K562 (cell line): ENCODE data around the gene DIPK1A. TPM values are rescaled to one million over a fixed set of nuclear protein-coding genes. Genes with fewer than 3 reads are reported as not detected.

Source experiments
- ATAC-seq: fragments of 200-7000 bp; cut with Tn5 transposase; 3 replicates; pipeline ENCODE4 v1.9.1; 2020; ENCODE audit warnings: moderate library complexity
- BruUV-seq: library from RNA; stranded (reverse); fragments of 400-500 nt; replicated peaks from 2 replicates; lab custom pipeline; 2021; lab: Mats Ljungman, UMichigan
- CTCF ChIA-PET: fragments of 300-600 bp; formaldehyde crosslinking; extraction: SDS; loops from one replicate; lab custom pipeline; 2021; ENCODE audit warnings: low intra/inter-chr PET ratio; lab: Yijun Ruan, JAX
- POLR2A ChIA-PET: fragments of 300-600, 350-650 bp; sonication (Branson Sonifier 250); formaldehyde crosslinking; extraction: SDS; loops from one replicate; lab custom pipeline; 2021; ENCODE audit warnings: antibody characterized with exemption, inconsistent platforms; lab: Yijun Ruan, JAX
- DNase-seq, 4 experiments: peaks; one replicate each; pipeline versions ENCODE4 v3.0.0 to v3.0.0-alpha.2; 2011 to 2018; ENCODE audit warnings: low spot score in 3 of 4, mixed read lengths in 3 of 4; ENCODE audit errors: extremely low read depth in 1 of 4
- FAIRE-seq: peaks from 2 replicates; lab custom pipeline; 2011; peaks lifted over from hg19 to GRCh38; lab: Jason Lieb, UNC
- H2AFZ ChIP-seq: 2 replicates; pipeline ENCODE4 v1.6.0; 2011; ENCODE audit warnings: low read depth, low read length, control low read depth, inconsistent platforms
- H3K27ac ChIP-seq: fragments of 200-600 bp; 3 replicates; pipeline ENCODE4 v1.8.0; 2011; ENCODE audit warnings: low read depth, mild to moderate bottlenecking, control low read depth, inconsistent platforms, low read length, moderate library complexity, mixed read lengths; ENCODE audit errors: extremely low read depth
- H3K27me3 ChIP-seq, 2 experiments: fragments of 300-600 bp in 1 of 2; 2 replicates in 1 of 2; 3 replicates in 1 of 2; pipeline versions ENCODE4 v1.6.0 to v1.8.0; 2011; ENCODE audit warnings: inconsistent platforms in 2 of 2, low read length in 2 of 2, mild to moderate bottlenecking in 1 of 2, mixed read lengths in 1 of 2, moderate library complexity in 1 of 2; ENCODE audit not compliant: control insufficient read depth in 2 of 2, insufficient read depth in 2 of 2
- H3K36me3 ChIP-seq: fragments of 300-600 bp; 3 replicates; pipeline ENCODE4 v1.8.0; 2011; ENCODE audit warnings: mild to moderate bottlenecking, low read length, inconsistent platforms; ENCODE audit not compliant: control insufficient read depth, insufficient read depth
- H3K4me1 ChIP-seq, 2 experiments: fragments of 200-600 bp in 1 of 2; replicated peaks in 1 of 2; 2 replicates in 1 of 2; 3 replicates in 1 of 2; pipeline versions ENCODE4 v1.5.1 to v1.8.0; 2011; ENCODE audit warnings: inconsistent platforms in 2 of 2, low read length in 2 of 2, mild to moderate bottlenecking in 1 of 2, mixed read lengths in 1 of 2, moderate library complexity in 1 of 2; ENCODE audit not compliant: control insufficient read depth in 2 of 2, insufficient read depth in 2 of 2
- H3K4me2 ChIP-seq: 2 replicates; pipeline ENCODE4 v1.6.1; 2011; ENCODE audit warnings: low read length, control low read depth, inconsistent platforms, mixed read lengths; ENCODE audit not compliant: insufficient read depth
- H3K4me3 ChIP-seq: fragments of 200-600 bp; sonication (generic), shearing (Covaris generic); 2 replicates; pipeline ENCODE4 v1.5.1; 2016; ENCODE audit warnings: control low read depth, inconsistent platforms
- H3K79me2 ChIP-seq: fragments of 200-600 bp; 3 replicates; pipeline ENCODE4 v1.8.0; 2011; ENCODE audit warnings: low read length, inconsistent platforms; ENCODE audit not compliant: control insufficient read depth, insufficient read depth
- H3K9ac ChIP-seq, 2 experiments: 2 replicates each; pipeline versions ENCODE4 v1.6.0 to v1.6.1; 2011; ENCODE audit warnings: low read depth in 2 of 2, low read length in 2 of 2, control low read depth in 1 of 2, inconsistent platforms in 1 of 2, mild to moderate bottlenecking in 1 of 2, mixed read lengths in 1 of 2; ENCODE audit not compliant: insufficient read depth in 1 of 2
- H3K9me1 ChIP-seq: one replicate; pipeline ENCODE4 v1.6.0; 2011; ENCODE audit warnings: inconsistent platforms, mild to moderate bottlenecking, low read length, moderate library complexity; ENCODE audit not compliant: control insufficient read depth, insufficient read depth
- H3K9me3 ChIP-seq: replicated peaks from 2 replicates; pipeline ENCODE4 v1.5.1; 2011; ENCODE audit warnings: low read depth, low read length, inconsistent platforms; ENCODE audit not compliant: control insufficient read depth, insufficient read depth
- H4K20me1 ChIP-seq: replicated peaks from 2 replicates; pipeline ENCODE4 v1.6.1; 2011; ENCODE audit warnings: low read length, inconsistent platforms, mixed read lengths; ENCODE audit not compliant: control insufficient read depth, insufficient read depth
- BRCA1 ChIP-seq, 2 experiments: fragments of 450-650 bp in 1 of 2; sonication (generic) in 1 of 2; formaldehyde crosslinking in 1 of 2; IDR thresholded peaks; 2 replicates each; pipeline versions ENCODE4 v1.5.0 to v1.6.1; 2017 to 2020; ENCODE audit warnings: mild to moderate bottlenecking in 1 of 2, missing genetic modification reagents in 1 of 2
- CREB1 ChIP-seq, 2 experiments: sonication (generic) in 1 of 2; formaldehyde crosslinking in 1 of 2; IDR thresholded peaks; 2 replicates each; pipeline versions ENCODE4 v1.6.1 to v1.8.0; 2012 to 2022; ENCODE audit warnings: inconsistent platforms in 1 of 2, mild to moderate bottlenecking in 1 of 2, missing genetic modification reagents in 1 of 2, moderate library complexity in 1 of 2
- CREBBP ChIP-seq: IDR thresholded peaks from one replicate; pipeline ENCODE4 v1.6.1; 2012; ENCODE audit warnings: low read depth, mild to moderate bottlenecking, control low read depth, inconsistent platforms, low read length
- HNRNPUL1 ChIP-seq: fragments of 200-400 bp; formaldehyde crosslinking; IDR thresholded peaks from 2 replicates; pipeline ENCODE4 v1.6.1; 2017; ENCODE audit warnings: low read length
- LCOR ChIP-seq: sonication (generic); formaldehyde crosslinking; IDR thresholded peaks from 2 replicates; pipeline ENCODE4 v1.8.0; 2022; ENCODE audit warnings: mild to moderate bottlenecking, missing genetic modification reagents
- MAFF ChIP-seq: IDR thresholded peaks from 2 replicates; pipeline ENCODE4 v1.6.1; 2012; ENCODE audit warnings: low read length, improper control_type of control experiment
- TARDBP ChIP-seq: fragments of 450-650 bp; IDR thresholded peaks from 2 replicates; pipeline ENCODE4 v1.6.1; 2016
- TCF7 ChIP-seq: sonication (generic); IDR thresholded peaks from 2 replicates; pipeline ENCODE4 v1.6.1; 2016; ENCODE audit warnings: antibody characterized with exemption, borderline replicate concordance
- ZBTB5 ChIP-seq: fragments of 450-650 bp; IDR thresholded peaks from 2 replicates; pipeline ENCODE4 v1.6.1; 2017; ENCODE audit warnings: antibody characterized with exemption
- ZNF12 ChIP-seq: sonication (generic); formaldehyde crosslinking; IDR thresholded peaks from 2 replicates; pipeline ENCODE4 v1.4.0; 2020; ENCODE audit warnings: mild to moderate bottlenecking, missing genetic modification reagents
- ZNF121 ChIP-seq: sonication (generic); formaldehyde crosslinking; conservative IDR thresholded peaks from 2 replicates; pipeline ENCODE4 v1.8.0; 2022; ENCODE audit warnings: missing genetic modification reagents
- ZNF696 ChIP-seq: fragments of 250-450 bp; sonication (Bioruptor Pico); conservative IDR thresholded peaks from 2 replicates; pipeline ENCODE4 v1.4.0; 2020; ENCODE audit warnings: mild to moderate bottlenecking, moderate library complexity
- ZNF75A ChIP-seq: fragments of 450-650 bp; formaldehyde crosslinking; IDR thresholded peaks from 2 replicates; pipeline ENCODE4 v1.4.0; 2020; ENCODE audit warnings: mild to moderate bottlenecking
- WGBS: fragments of 100-300 bp; shearing (Covaris generic); methylation state at CpG from one replicate; pipeline ENCODE4 v1.1.6; 2016; ENCODE audit warnings: low coverage, mixed read lengths; ENCODE audit not compliant: insufficient coverage; ENCODE audit errors: missing lambda C conversion rate; 5-methylcytosine and 5-hydroxymethylcytosine counted together
- in situ Hi-C: fragments of 300-500 bp; cut with MboI; formaldehyde crosslinking; loops from 4 replicates; pipeline ENCODE4 v1.15.0; 2018; ENCODE audit warnings: inconsistent platforms, mixed read lengths
- intact Hi-C: fragments of 100-400 bp; cut with micrococcal nuclease; formaldehyde crosslinking; loops from 2 replicates; pipeline ENCODE4 v1.14.2; 2022
- polyA plus RNA-seq, 8 experiments: library from polyadenylated mRNA; depleted of rRNA in 4 of 8; stranded (reverse) in 5 of 8; unstranded in 3 of 8; fragments of >200 nt; fragmentation: Nextera tagmentation in 2 of 8; fragmentation: Illumina TruSeq in 1 of 8; extraction: Ambion mirVana in 2 of 8; extraction: Trizol in 1 of 8; gene quantifications; 2 replicates each; pipeline versions ENCODE4 v1.2.1 to v1.2.3, GENCODE V29; 2011 to 2014; ENCODE audit warnings: inconsistent platforms in 1 of 8, missing spikeins in 1 of 8
- total RNA-seq, 7 experiments: library from RNA; depleted of rRNA in 6 of 7; stranded (reverse); fragments of >200 nt in 6 of 7; fragmentation: Illumina TruSeq in 2 of 7; extraction: Trizol in 2 of 7; gene quantifications; 2 replicates each; pipeline versions ENCODE4 v1.2.1 to v1.2.3, GENCODE V29; 2011 to 2021; ENCODE audit warnings: low replicate concordance in 1 of 7
- TF ChIP-seq, protein P1 (sequence below): fragments of 450-650 bp; formaldehyde crosslinking; IDR thresholded peaks from 2 replicates; pipeline ENCODE4 v1.4.0; 2022; ENCODE audit warnings: missing genetic modification characterization
- TF ChIP-seq, protein P2 (sequence below): fragments of 250-450 bp; sonication (Bioruptor Pico); IDR thresholded peaks from 2 replicates; pipeline ENCODE4 v1.8.0; 2022; ENCODE audit warnings: inconsistent platforms, mild to moderate bottlenecking, moderate library complexity, borderline replicate concordance
- TF ChIP-seq, protein P3 (sequence below): sonication (generic); formaldehyde crosslinking; IDR thresholded peaks from 2 replicates; pipeline ENCODE4 v1.9.0; 2022; ENCODE audit warnings: mild to moderate bottlenecking, missing genetic modification reagents

Gene DIPK1A
- total and polyA plus RNA-seq, 9 of the 15 experiments (the other 6 are each of a cell fraction or from before 2014, with no cell fraction given): 0.54 to 2.5 (median 1.3) TPM

DNA sequence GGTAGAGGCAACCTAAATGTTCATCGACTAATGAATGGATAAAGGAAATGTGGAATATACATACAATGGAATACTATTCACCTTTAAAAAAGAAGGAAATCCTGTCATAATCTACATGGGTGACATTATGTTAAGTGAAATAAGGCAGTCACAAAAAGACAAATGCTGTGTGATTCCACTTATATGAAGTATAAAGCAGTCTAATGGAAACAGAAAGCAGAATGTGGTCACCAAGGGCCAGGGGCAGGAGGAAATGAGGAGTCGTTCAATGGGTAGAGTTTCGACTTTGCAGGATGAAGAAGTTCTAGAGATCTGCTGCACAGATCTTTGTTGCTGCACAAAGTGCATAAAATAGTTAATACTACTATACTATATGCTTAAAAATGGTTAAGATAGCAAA is 7.8 kb downstream of the DIPK1A start:
- H3K9me1 ChIP-seq: no peaks in the 10 kb centered on the region
- FAIRE-seq (no peak), ATAC-seq (no peak), DNase-seq (no peak)
- H3K36me3 ChIP-seq: no peaks in the 10 kb centered on the region
- H3K79me2 ChIP-seq: no peaks in the 10 kb centered on the region
- ChIA-PET POLR2A (no interaction called here), CTCF (no interaction called here)
- no TSS peak for BruUV-seq
- WGBS: 81% methylated on average over 3 of the region's 3 CpGs
- no peaks in the 10 kb centered on the region for H3K9me3 ChIP-seq
- intact Hi-C loops: loop anchor here (5.0 kb wide), 2 partner anchors 39 to 51 kb away; no protein-coding TSS in a partner anchor
- no peaks in the 10 kb centered on the region for H3K27me3 ChIP-seq
- H3K9ac ChIP-seq: no peak overlapping the region
- H2AFZ ChIP-seq: no peak overlapping the region
- in situ Hi-C loops: no loop called here
- no peak overlapping the region for H3K4me2 ChIP-seq
- H4K20me1 ChIP-seq: no peaks in the 10 kb centered on the region
- H3K4me3 ChIP-seq: no peak overlapping the region
- TF ChIP-seq ZBTB5 (no peak), CREB1 (IDR thresholded peaks at IDR 0.05) (no peak), CREB1 (CRISPR knock-in tag; IDR thresholded peaks at IDR 0.05) (no peak), LCOR (CRISPR knock-in tag) (no peak), TARDBP (no peak), ZNF121 (CRISPR knock-in tag) (no peak), ZNF696 (CRISPR knock-in tag) (no peak), BRCA1 (IDR thresholded peaks at IDR 0.05) (no peak), BRCA1 (CRISPR knock-in tag; IDR thresholded peaks at IDR 0.05) (no peak), ZNF12 (CRISPR knock-in tag) (no peak), ZNF75A (CRISPR knock-in tag) (no peak), TCF7 (no peak), MAFF (no peak), CREBBP (no peak), HNRNPUL1 (no peak)
- TF ChIP-seq, protein P1, sequence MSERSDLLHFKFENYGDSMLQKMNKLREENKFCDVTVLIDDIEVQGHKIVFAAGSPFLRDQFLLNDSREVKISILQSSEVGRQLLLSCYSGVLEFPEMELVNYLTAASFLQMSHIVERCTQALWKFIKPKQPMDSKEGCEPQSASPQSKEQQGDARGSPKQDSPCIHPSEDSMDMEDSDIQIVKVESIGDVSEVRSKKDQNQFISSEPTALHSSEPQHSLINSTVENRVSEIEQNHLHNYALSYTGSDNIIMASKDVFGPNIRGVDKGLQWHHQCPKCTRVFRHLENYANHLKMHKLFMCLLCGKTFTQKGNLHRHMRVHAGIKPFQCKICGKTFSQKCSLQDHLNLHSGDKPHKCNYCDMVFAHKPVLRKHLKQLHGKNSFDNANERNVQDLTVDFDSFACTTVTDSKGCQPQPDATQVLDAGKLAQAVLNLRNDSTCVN (CRISPR knock-in tag): no peak
- TF ChIP-seq, protein P2, sequence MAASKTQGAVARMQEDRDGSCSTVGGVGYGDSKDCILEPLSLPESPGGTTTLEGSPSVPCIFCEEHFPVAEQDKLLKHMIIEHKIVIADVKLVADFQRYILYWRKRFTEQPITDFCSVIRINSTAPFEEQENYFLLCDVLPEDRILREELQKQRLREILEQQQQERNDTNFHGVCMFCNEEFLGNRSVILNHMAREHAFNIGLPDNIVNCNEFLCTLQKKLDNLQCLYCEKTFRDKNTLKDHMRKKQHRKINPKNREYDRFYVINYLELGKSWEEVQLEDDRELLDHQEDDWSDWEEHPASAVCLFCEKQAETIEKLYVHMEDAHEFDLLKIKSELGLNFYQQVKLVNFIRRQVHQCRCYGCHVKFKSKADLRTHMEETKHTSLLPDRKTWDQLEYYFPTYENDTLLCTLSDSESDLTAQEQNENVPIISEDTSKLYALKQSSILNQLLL (CRISPR knock-in tag): no peak
- TF ChIP-seq, protein P3, sequence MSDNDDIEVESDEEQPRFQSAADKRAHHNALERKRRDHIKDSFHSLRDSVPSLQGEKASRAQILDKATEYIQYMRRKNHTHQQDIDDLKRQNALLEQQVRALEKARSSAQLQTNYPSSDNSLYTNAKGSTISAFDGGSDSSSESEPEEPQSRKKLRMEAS: no peak
- peaks cover 15 to 49% of the 10 kb centered on the region in 2 experiments for H3K4me1 ChIP-seq
- no peak overlapping the region for H3K27ac ChIP-seq
